Measurements from ENCODE around the gene MYO7A. TPM values are rescaled to one million over a fixed set of nuclear protein-coding genes. Genes with fewer than 3 reads are reported as not detected.

Gene MYO7A
- total RNA-seq, 4 donors from 2014 or later, result 2.0 to 18.2 (median 6.6) TPM

DNA sequence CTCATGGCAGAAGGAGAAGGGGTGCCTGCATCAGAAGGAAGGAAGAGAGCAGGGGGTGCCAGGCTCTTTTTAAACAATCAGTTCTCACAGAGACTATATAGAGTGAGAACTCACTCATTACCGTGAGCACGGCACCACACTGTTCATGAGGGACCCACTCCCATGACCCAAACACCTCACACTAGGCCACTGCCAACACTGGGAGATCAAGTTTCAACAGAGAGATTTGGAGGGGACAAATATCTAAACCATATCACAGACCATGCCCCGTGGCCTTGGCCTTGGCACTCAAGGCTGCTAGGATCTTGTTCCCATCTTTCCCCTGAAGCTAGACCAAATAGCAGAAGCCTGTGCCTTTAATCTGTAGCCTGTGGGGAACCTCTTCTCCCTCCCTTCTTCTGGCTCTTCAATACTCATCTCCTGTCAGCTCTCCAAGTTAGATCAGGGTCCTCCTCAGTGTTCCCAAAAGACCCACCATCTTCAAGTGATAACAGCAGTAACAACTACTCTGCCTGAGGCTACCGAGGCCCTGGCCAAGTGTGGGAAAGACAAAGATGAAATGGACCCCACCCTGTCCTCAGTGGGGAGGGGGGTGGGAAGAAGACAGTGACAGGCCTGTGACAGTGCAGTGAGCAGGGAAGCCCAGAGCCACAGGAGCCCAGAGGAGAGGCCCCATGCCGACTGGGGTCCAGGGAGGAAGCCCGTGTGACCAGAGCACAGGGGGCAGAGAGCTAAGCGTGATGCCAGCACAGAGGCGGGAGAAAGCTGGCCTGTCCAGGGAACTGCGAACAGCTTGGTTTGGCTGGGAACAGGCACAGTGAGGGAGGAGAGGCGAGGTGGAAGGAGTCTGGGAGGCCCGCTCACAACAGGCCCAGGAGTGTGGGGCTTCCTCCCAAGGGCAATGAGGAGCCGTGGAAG is 72.6 kb downstream of the MYO7A start:
- Histone ChIP-seq H3K36me3 (no peaks in the 10 kb centered on the region), H3K27me3 (no peaks in the 10 kb centered on the region), H3K27ac (no peak overlapping the region), H3K4me1 (no peaks in the 10 kb centered on the region), H3K4me3 (no peak overlapping the region), H3K9me3 (no peaks in the 10 kb centered on the region)
- DNase-seq, result no peak
- intact Hi-C loops (cut with DNase I; ENCODE audit: low total_unique reads), result no loop called here
- TF ChIP-seq POLR2A (IDR thresholded peaks at IDR 0.05) (no peak), CTCF (IDR thresholded peaks at IDR 0.05) (no peak)

GRCh38 chr11:77201370-77201769 is 73.3 kb downstream of the MYO7A start:
- Histone ChIP-seq H3K4me3 (no peak overlapping the region), H3K36me3 (no peaks in the 10 kb centered on the region), H3K27me3 (no peaks in the 10 kb centered on the region), H3K27ac (no peak overlapping the region), H3K4me1 (no peaks in the 10 kb centered on the region), H3K9me3 (no peaks in the 10 kb centered on the region)
- no peak for TF ChIP-seq CTCF (IDR thresholded peaks at IDR 0.05)
- TF ChIP-seq POLR2A (IDR thresholded peaks at IDR 0.05), result no peak
- intact Hi-C loops (cut with DNase I; ENCODE audit: low total_unique reads), result no loop called here
- no peak for DNase-seq

DNA sequence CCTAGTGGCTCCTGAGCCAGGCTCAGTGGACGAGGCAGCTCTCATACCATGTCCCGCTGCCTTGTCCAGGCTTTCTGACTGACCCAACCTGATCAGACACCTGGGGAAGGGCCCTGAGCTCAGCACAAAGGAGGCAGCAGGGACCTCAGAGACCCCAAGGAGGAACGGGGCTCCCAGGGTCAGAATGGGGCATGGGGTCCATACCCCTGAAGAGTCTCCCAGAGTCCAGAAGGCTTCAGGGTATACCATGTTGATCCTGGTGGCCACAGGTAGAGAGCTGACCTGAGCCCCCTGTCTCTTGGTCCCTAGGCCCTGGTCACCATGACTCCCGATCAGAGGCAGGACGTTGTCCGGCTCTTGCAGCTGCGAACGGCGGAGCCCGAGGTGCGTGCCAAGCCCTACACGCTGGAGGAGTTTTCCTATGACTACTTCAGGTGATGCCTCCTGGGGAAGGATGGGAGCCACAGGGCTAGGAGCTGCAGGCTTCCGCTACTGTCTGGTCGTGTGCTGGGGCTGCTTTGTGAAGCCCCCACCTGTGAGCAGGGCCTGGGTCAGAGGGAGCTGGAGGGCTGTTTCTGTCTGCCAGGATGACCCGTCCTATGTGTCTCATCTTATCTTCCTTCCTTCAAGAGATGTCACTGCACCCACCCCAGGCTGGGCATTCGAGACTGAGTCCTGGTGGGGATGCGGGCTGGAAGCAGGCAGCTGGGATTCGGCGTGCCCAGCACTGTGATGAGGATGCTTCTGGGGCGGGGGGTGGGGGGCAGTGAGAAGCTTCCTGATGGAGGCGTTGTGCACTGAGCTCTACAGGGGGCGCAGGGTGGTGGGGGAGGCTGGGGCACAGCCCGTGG is 74.2 kb downstream of the MYO7A start:
- H3K27ac ChIP-seq, result no peak overlapping the region
- DNase-seq, result peak in 1 of 2 donors; percentile 7
- H3K4me3 ChIP-seq, result no peak overlapping the region
- H3K27me3 ChIP-seq, result no peaks in the 10 kb centered on the region
- no peaks in the 10 kb centered on the region for H3K9me3 ChIP-seq
- TF ChIP-seq POLR2A (IDR thresholded peaks at IDR 0.05) (no peak), CTCF (IDR thresholded peaks at IDR 0.05) (no peak)
- intact Hi-C loops (cut with DNase I; ENCODE audit: low total_unique reads), result no loop called here
- no peaks in the 10 kb centered on the region for H3K36me3 ChIP-seq
- H3K4me1 ChIP-seq, result no peaks in the 10 kb centered on the region

- Histone ChIP-seq H3K4me1 (no peaks in the 10 kb centered on the region), H3K27me3 (no peaks in the 10 kb centered on the region), H3K4me3 (no peak overlapping the region), H3K9me3 (no peaks in the 10 kb centered on the region), H3K27ac (no peak overlapping the region), H3K36me3 (no peaks in the 10 kb centered on the region)
- TF ChIP-seq CTCF (IDR thresholded peaks at IDR 0.05) (no peak), POLR2A (IDR thresholded peaks at IDR 0.05) (no peak)
- intact Hi-C loops (cut with DNase I; ENCODE audit: low total_unique reads), result no loop called here
- peak in 1 of 2 donors; percentile 11 for DNase-seq
Observed at GRCh38 chr11:77202941-77203900, 75.2 kb downstream of the MYO7A start.
